ENCODE data around the gene TMEM263.
"Not testable (repeated sequence)": the region's sequence is repeated elsewhere in the genome, so short reads cannot be mapped to it uniquely, and the experiment has no call there.

DNA sequence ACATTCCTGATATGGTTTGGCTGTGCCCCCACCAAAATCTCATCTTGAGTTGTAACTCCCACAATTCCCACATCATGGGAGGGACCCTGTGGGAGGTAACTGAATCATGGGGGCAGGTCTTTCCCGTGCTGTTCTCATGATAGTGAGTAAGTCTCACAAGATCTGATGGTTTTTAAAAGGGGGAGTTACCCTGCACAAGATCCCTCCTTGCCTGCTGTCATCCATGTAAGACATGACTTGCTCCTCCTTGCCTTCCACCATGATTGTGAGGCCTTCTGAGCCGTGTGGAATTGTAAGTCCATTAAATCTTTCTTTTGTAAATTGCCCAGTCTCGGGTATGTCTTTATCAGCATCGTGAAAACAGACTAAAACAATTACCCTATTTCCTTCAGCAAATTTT lies 47.0 kb downstream of the TMEM263 start:
- TF ChIP-seq, protein P1, sequence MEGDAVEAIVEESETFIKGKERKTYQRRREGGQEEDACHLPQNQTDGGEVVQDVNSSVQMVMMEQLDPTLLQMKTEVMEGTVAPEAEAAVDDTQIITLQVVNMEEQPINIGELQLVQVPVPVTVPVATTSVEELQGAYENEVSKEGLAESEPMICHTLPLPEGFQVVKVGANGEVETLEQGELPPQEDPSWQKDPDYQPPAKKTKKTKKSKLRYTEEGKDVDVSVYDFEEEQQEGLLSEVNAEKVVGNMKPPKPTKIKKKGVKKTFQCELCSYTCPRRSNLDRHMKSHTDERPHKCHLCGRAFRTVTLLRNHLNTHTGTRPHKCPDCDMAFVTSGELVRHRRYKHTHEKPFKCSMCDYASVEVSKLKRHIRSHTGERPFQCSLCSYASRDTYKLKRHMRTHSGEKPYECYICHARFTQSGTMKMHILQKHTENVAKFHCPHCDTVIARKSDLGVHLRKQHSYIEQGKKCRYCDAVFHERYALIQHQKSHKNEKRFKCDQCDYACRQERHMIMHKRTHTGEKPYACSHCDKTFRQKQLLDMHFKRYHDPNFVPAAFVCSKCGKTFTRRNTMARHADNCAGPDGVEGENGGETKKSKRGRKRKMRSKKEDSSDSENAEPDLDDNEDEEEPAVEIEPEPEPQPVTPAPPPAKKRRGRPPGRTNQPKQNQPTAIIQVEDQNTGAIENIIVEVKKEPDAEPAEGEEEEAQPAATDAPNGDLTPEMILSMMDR (IDR thresholded peaks at IDR 0.05), result not testable (repeated sequence)
- not testable (repeated sequence) for TF ChIP-seq POLR2AphosphoS5 (IDR thresholded peaks at IDR 0.05; ENCODE audit: low read depth, low read length)
